HT1080 (cell line): ENCODE data around the gene GUCY1A1. TPM values are rescaled to one million over a fixed set of nuclear protein-coding genes. Genes with fewer than 3 reads are reported as not detected.

ENCODE experiments used
- DNase-seq: peaks from one replicate; pipeline ENCODE4 v3.0.0-alpha.2; 2015; ENCODE audit warnings: low read depth
- total RNA-seq: library from RNA; depleted of rRNA; stranded (reverse); fragments of >200 nt; shearing (Covaris generic); gene quantifications from 2 replicates; pipeline ENCODE4 v1.2.3, GENCODE V29; 2014; rRNA removed

The GUCY1A1 gene
- total RNA-seq, 1 experiment from 2014 or later, result 1.00 TPM

DNA sequence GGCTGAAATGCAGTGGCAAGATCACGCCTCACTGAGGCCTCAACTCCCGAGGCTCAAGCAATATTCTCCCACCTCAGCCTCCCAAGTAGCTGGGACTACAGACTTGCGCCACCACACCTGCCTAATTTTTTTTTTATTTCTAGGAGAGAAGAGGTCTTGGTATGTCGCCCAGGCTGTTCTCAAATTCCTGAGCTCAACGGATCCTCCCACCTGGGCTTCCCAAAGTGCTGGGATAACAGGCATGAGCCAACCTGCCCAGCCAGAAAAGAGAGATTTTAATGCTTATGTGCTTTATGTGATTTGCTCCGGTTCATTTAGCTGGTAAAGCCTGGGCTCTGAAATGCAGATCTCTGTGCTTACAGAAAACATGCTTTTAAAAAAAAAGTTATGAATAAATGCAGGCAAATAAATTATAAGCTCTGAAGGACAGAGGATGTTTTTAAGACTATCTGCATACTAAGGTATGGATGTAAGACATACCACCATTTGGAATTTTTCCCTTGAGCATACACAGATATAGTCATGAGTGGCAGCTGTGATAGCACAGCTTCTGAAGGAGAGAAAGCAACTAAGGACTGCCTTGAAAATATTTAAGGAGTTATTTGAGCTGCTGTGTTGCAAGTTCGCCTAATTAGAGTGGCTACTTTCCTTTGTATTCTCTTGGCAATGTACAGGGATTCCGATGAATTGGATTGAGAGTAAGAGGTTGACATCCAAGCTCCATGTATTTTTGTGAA lies 106.0 kb downstream of the GUCY1A1 start:
- DNase-seq, result no peak

DNA sequence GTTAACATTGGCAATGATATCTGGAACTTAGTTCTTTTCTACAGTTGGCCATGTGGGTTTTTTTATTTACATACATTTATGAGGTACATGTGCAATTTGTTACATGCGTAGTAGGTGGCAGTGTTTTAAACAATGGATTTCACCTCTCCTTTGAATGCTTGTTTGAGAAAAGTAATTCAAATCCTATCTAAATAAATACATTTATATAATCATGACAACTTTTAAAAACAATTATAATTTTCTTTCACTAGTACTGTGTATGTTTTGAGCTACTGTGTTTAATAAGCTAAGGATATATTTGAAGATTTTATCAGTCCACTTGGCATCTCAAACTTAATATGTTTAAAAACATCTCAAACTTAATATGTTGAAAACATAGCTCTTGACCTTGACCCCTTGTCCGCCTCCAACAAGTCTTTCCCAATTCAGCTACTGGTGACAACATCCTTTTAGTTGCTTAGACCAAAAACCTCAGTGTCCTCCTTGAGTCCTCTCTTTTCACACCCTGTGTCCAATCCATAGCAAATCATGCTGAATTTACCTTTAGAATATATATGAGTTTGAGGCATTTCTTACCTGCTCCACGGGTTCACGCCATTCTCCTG lies 106.7 kb downstream of the GUCY1A1 start:
- no peak for DNase-seq

- no peak for DNase-seq
Observed at GRCh38 chr4:155774033-155774432, 107.4 kb downstream of the GUCY1A1 start.

- DNase-seq, result no peak
Observed at GRCh38 chr4:155777971-155778735, 111.5 kb downstream of the GUCY1A1 start.

GRCh38 chr4:155780775-155781174 lies 114.1 kb downstream of the GUCY1A1 start:
- peak; percentile 40 for DNase-seq

- no peak for DNase-seq
Observed at GRCh38 chr4:155781249-155781831, 114.7 kb downstream of the GUCY1A1 start.

Other genes starting within 250 kb of the GUCY1A1 start
- 5.3 and 7.6 TPM in 2 replicates for gene GUCY1B1, start 92.2 kb downstream of the GUCY1A1 start, total RNA-seq
- gene ASIC5, start 199.4 kb downstream of the GUCY1A1 start, total RNA-seq, result not detected in 2 replicates
- 0.50 and 1.0 TPM in 2 replicates for gene TDO2, start 236.8 kb downstream of the GUCY1A1 start, total RNA-seq